GM19099 (cell line): Measurements from ENCODE around the gene LRRC14B.

ENCODE experiments used
- POLR2A ChIP-seq: IDR thresholded peaks from 3 replicates; pipeline ENCODE4 v1.6.1; 2011; ENCODE audit warnings: low read depth; ENCODE audit not compliant: insufficient read length; ENCODE audit errors: extremely low read depth

LRRC14B gene

DNA sequence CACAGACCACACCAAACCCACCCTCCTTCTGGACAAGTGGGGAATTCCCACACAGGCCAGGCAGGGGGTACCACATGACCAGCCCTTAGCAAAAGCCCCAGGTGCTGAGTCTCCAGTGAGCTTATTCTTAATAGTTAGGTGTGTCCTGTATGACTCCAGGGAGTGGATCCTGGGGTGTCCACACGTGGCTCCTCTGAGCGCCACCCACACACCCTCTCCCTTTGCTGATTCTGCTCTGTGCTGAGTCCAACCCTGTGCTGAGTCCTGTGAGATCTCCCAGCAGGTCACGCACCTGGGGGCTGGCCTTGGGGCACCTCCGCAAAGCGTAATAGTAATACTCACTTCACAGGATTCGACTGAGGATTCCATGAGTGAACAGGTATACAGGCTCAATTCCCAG, 12.7 kb downstream of the LRRC14B start:
- TF ChIP-seq POLR2A: no peak

DNA sequence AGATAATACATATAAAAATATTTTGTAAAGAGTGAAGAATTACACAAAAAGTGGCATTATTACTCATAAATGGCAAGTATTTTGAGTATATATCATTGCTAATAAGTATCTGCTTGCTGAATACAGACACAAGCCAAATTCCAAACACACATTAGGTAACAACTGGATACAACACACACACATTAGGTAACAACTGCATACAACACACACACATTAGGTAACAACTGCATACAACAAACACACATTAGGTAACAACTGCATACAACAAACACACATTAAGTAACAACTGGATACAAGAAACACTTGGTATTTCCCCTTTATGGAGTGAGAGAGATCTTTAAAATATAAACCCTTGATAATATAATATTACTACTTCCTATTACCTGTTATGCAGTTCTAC, 13.2 kb downstream of the LRRC14B start:
- TF ChIP-seq POLR2A: no peak

DNA sequence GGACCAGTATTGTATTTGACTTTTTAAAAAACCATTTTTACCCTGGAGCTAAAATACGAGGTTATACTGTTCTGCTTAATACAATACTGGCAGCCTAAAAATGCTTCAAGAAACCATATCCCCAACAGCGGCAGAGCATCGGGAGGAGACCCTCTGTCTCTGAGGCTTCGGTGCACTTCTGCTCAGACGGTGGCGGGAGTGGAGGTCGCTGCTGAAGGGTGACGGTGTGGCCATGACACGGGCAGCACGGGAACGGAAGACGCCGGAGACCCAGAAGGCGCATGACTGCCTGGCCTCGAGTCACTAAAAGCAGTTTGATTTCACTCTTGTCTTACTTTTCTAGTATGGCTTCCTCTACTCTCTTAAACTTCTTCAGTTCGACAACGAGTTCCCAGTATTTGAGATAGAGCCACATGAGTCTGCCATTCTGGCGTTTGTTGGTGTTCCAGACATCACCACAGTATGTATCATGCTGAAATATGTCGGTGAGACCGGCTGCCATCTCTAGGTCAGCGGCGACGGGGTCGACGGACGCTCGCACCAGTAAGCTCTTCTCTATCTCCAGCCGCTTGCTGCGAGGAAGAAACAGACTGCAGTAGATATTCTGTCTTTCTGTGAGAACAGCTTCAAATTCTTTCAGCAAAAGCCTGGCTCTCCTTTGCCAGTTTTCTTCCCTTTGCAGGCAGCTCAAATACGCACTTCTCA, 13.8 kb downstream of the LRRC14B start:
- TF ChIP-seq POLR2A: no peak

DNA sequence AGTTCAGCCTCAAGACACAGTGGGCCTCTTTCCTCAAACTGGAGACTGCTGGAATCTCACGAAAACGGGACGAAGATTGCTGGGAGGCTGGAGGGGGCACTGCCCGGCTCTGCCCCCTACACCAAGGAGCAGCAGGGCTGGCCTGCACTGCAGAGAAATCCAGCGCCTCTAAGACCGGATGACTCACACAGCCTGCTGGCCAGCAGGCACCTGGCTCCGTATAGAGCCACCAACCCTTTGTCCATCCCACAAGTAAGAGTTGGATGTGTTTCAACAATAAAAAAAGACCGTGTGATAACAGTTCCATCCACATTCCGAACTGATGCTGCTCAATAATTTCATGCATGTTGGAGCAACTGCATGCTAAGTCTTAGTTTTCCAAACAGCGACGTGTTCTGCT, 15.1 kb downstream of the LRRC14B start:
- no peak for TF ChIP-seq POLR2A

DNA sequence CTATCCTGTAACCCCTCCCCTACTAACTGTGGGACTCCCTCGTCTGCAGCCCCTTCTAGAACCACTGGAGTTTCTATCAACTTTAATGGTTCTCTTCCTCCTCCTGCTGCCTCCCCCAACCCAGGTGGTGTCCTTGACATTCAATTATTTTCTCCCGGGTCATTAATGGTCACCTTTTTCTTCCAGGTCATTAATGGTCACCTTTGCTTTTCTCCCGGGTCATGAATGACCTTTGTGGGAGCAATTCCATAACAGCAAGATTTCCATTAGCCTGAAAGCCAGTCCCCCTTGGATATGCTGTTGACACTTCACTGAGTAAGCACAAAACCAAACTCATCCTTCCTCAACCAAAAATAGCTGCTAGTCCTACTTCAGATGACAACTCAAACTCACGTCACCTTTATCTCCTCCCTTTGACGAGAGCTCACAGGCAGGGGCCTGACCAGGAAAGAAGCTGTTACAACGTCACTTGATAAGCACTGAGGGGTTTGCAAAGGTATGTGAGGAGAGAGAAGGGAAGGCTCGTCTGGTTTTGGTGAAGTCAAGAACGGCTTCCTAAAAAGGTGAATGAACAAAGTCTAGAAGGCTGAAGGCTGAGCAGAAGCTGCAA, 15.7 kb downstream of the LRRC14B start:
- no peak for TF ChIP-seq POLR2A

DNA sequence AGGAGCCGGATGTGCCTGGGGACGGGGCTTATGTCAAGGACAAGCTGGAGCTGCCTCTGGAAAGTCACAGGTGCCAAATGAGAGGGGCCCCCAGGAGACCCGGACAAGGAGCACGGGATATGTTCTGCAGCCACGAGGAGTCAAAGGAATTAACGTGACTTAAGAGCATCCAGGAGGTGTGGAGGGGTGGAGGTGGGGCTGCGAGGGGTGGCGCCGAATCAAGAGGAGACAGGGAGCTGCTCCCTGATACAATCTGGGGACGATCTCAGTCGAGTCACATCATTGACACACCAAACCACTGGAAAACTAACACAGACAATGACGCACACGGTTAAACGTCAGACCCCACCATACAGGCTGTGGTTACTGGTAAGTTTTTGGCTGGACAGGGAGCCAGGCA, 16.3 kb downstream of the LRRC14B start:
- TF ChIP-seq POLR2A: no peak

DNA sequence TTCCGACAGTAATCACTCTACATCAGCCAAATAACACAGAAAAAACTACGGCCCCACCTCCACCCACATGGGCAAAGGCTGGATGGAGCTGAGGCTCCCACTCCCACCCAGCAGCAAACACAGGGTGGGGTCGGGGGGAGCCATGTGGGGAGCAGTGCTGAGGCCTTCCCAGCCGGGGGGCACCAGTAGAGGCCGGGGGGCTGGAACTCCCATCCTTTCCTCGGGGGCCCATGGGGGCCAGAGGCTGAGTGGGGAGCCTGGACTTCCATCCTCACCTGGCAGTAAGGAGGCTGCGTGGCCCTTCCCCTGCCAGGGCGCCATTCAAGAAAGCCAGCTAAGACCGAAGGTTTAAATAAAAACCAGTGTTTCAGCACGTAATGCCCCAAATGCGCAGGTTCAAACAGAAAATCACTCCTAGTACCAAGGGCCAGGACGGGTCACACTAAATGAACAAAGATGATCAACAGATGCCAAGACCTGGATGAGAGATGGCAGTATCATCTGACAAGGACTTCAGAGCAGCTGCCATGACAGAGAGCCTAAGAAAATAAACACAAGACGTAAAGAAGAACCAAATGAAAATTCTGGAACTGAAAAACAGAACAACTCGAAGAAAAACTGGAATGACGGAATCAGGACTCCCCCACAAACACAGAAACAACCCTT, 17.3 kb downstream of the LRRC14B start:
- TF ChIP-seq POLR2A: no peak

DNA sequence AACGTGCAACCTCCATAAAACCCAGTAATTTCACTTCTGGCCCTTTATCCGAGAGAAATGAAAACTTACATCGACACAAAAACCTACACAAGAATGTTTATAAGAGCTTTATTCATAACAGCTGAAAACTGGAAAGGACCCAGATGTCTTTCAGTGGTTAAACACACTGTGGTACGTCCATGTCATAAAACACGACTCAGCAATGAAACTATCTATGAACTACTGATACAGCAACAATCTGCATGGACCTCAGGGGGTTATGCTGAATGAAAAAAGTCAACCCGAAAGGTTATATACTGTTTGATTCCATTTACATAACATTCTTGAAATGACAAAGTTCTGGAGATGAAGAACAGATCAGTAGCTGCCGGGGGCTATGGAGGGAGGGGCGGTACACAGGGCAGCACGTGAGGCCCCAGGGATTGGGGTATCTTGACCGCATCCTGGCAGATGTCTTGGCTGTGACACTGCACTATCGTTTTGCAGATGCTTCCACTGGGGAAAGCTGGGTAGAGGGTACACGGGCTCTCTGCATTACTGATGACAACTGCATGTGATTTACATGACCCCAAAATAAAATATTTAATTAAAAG, 22.6 kb downstream of the LRRC14B start:
- no peak for TF ChIP-seq POLR2A

DNA sequence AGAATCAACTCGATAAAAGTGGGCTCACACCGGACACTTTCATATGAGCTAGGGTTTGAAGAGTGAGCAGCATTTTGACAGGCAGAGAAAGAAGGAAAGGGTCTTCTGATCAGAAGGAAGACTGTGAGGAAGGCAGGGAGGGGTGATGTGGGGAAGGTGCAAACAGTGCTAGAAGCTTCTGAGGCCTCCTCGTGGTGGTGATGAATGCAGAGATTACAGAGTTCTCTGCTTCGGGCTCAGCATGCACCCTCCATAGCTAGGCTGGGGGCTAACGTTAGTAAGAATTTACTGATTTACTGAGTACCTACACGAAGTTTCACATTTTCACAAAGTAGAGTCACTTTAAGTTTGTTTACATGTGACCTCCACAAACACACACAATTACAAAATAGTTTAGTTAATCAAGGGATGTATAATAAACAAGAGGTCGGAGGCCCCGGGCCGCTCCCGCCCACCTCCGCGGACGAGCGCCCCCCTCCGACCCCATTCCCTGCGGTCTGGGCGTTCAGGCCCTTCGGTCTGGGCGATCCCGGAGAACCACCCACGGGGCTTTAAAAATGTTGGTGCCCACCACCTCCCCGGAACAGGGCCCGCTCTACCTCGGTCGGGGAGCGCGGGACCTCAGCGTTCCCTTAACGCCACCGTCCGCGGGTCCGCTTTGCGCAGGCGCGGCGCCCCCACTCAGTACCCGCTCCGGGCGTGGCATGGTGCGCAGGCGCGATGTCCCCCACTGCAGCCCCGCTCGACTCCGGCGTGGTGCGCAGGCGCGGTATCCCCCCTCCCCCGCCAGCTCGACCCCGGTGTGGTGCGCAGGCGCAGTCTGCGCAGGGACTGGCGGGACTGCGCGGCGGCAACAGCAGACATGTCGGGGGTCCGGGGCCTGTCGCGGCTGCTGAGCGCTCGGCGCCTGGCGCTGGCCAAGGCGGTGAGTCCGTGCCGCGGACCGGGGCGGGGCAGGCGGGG, 26.5 kb downstream of the LRRC14B start, which contains the start of the genes CCDC127 and SDHA:
TSS of gene CCDC127 (minus strand) at position 660 of the 963 bp plus-strand sequence. CDS start 1,304 bp downstream, outside the sequence.
TSS of gene SDHA (plus strand) at position 827 of the 963 bp plus-strand sequence. CDS start at position 863, 36 bp downstream.
- peak; percentile 77 for TF ChIP-seq POLR2A

DNA sequence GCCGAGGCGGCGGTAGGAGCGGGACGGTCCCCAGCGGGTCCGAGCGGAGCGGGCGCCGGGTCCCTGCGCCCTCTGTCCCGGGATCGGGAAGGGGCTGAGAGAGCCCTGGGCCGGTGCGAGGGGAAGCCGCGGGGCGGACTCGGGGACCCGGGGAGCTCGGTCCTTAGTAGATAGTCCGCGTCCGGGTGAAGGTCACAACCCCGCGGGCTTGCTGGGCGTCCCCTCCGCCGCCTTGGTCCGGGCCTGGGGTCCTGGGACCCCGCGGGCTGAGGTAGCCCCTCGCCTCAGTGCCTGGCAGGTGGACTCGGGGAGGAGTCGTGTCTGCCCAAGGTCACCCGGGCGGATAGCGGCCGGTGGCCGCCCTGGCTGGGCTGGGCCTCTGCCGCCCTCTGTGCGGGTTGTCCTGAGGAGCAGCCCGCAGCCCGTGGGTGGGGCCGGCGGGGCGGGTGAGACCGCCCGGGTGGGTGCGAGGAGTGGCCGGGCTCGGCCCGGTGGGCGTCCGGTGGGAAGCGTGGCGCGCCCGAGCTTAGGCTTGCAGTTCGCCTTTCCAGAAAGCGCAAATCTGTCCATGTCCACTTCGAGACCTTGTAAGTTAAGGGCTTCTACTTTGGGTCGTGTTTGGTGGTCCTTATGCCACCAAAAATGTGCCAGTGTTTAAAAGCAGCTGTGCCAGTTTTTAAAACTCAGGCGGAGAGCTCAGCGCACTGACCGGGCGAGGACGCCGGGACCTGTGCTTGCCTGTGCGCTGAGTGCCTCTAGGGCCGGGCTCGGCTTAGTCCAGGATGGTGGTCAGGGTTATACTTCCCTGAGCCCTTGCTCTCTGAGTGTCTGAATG, 27.4 kb downstream of the LRRC14B start:
- no peak for TF ChIP-seq POLR2A

DNA sequence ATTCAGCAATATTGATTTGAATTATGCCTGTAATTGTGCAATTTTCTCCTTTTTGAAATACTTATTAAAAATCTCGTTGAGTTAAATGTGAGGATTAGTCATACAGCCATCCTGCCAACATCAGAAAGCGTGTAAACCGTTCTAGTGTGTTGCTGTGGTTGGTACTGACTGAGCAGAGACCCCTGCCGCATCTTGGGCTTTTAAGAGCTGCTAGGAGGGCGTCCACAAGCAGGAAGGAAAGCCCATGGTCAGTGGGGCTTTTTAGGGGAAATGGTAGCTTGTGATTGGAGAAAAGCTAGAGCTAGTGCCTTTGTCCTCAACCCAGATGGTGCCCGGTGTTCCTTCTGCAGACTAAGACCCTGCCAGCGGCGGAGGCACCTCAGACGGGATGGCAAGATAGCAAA, 28.2 kb downstream of the LRRC14B start:
- TF ChIP-seq POLR2A: no peak

DNA sequence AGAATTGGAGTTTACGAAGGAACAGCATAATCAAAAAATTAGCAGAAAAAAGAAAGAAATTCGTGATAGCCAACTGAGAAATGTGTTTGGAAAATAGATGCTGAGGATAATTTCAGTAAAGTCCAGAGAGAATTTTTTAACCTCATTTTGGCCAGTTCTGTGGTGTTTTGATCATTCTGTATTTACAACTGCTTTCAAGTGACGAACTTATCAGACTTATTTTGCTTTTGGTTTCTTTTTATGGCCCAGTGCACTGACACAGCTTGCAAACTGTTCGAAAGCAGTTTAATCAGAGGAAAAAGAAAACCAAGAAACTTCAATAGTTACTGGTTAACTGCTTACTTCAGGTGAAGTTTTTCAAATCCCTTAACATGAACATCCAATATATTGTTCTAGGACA, 28.7 kb downstream of the LRRC14B start:
- TF ChIP-seq POLR2A: no peak

DNA sequence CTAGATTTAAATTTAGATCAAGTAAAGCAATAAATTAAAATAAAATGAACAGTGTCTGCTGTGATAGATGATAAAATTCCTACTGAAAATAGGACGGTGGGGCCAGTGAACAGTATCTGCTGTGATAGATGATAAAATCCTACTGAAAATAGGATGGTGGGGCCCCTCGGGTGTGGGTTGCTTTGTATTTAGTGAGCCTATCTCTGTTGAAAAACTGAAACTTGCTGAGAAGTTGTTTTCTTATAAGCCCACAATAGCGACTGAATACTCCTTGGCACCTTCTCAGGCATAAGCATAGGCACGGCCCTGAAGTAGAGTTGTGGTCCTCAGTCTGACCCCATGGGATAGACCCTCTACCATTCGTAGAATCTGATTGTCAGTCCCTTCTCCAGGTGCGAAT, 32.5 kb downstream of the LRRC14B start:
- no peak for TF ChIP-seq POLR2A

DNA sequence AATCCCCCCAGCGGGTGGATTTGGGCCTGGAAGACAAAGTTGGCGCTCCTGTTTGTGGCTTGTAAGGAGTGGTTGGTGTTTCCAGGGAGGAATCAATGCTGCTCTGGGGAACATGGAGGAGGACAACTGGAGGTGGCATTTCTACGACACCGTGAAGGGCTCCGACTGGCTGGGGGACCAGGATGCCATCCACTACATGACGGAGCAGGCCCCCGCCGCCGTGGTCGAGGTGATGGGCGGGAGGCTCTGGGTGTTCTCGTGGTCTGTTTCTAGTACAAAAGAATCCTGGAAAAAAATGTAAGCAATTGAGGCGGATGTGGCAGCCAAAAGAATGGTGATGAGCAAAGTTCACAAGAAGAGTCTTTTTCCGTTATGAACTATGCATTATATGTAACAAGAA, 34.0 kb downstream of the LRRC14B start:
- no peak for TF ChIP-seq POLR2A
